ENCODE results near the gene AKAP7.

DNA sequence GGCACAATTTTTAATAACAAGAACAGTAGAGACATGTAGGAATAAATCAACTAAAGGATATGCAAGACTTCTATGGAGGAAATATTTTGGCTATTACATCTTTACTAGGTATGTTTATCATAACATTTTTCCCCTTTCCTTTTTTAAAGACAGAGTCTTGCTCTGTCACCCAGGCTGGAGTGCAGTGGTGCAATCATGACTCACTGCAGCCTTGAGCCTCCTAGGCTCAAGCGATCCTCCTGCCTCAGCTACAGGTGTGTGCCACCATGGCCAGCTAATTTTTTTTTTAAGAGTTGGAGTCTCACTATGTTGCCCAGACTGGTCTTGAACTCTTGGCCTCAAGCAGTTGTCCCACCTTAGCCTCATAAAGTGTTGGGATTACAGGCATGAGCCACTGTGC lies 37.0 kb downstream of the AKAP7 start:
- TF ChIP-seq, protein P1, sequence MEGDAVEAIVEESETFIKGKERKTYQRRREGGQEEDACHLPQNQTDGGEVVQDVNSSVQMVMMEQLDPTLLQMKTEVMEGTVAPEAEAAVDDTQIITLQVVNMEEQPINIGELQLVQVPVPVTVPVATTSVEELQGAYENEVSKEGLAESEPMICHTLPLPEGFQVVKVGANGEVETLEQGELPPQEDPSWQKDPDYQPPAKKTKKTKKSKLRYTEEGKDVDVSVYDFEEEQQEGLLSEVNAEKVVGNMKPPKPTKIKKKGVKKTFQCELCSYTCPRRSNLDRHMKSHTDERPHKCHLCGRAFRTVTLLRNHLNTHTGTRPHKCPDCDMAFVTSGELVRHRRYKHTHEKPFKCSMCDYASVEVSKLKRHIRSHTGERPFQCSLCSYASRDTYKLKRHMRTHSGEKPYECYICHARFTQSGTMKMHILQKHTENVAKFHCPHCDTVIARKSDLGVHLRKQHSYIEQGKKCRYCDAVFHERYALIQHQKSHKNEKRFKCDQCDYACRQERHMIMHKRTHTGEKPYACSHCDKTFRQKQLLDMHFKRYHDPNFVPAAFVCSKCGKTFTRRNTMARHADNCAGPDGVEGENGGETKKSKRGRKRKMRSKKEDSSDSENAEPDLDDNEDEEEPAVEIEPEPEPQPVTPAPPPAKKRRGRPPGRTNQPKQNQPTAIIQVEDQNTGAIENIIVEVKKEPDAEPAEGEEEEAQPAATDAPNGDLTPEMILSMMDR (IDR thresholded peaks at IDR 0.05; ENCODE audit: low read length): no peak
- no peak for TF ChIP-seq EZH2 (IDR thresholded peaks at IDR 0.05; ENCODE audit: borderline replicate concordance, low read length)

Data from OCI-LY1 (cell line).